OCI-LY3 (cell line): ENCODE data around the gene C19orf25.
"Not testable (repeated sequence)": the region's sequence is repeated elsewhere in the genome, so short reads cannot be mapped to it uniquely, and the experiment has no call there.

Experiments
- H2AFZ ChIP-seq: fragments of 200-600, 300-600 bp; shearing (Covaris generic); 2 replicates; pipeline ENCODE4 v1.6.0; 2014; ENCODE audit warnings: antibody characterized with exemption, low read depth, low read length
- H3K27ac ChIP-seq: fragments of 200-600, 300-600 bp; sonication (generic); 2 replicates; pipeline ENCODE4 v1.5.1; 2014; ENCODE audit warnings: mild to moderate bottlenecking, low read length, moderate library complexity, mixed read lengths
- H3K27me3 ChIP-seq: fragments of 200-600, 300-600 bp; sonication (generic); 2 replicates; pipeline ENCODE4 v1.6.1; 2014; ENCODE audit warnings: low read depth, low read length, mixed read lengths
- H3K36me3 ChIP-seq: fragments of 200-600, 300-600 bp; sonication (generic); replicated peaks from 2 replicates; pipeline ENCODE3; 2014; ENCODE audit warnings: low read depth, low read length, mixed read lengths
- H3K4me1 ChIP-seq: fragments of 300-600, 200-600 bp; sonication (generic); 2 replicates; pipeline ENCODE4 v1.6.1; 2014; ENCODE audit warnings: low read length, mixed read lengths
- H3K4me2 ChIP-seq: fragments of 200-600, 300-600 bp; sonication (generic); 2 replicates; pipeline ENCODE4 v1.6.1; 2014; ENCODE audit warnings: low read length, mixed read lengths
- H3K4me3 ChIP-seq: fragments of 300-600, 200-600 bp; sonication (generic); 2 replicates; pipeline ENCODE4 v1.5.1; 2014; ENCODE audit warnings: antibody characterized with exemption, mild to moderate bottlenecking, low read length, moderate library complexity
- H3K79me2 ChIP-seq: fragments of 300-600, 200-600 bp; shearing (Covaris generic); 2 replicates; pipeline ENCODE4 v1.6.1; 2014; ENCODE audit warnings: mild to moderate bottlenecking, low read length, mixed read lengths
- H3K9ac ChIP-seq: fragments of 300-600, 200-600 bp; shearing (Covaris generic); 2 replicates; pipeline ENCODE4 v1.6.0; 2014; ENCODE audit warnings: mild to moderate bottlenecking, low read length, moderate library complexity
- H3K9me3 ChIP-seq: fragments of 200-600, 300-600 bp; shearing (Covaris generic); 2 replicates; pipeline ENCODE4 v1.6.1; 2014; ENCODE audit warnings: low read length, mixed read lengths; ENCODE audit not compliant: insufficient read depth
- H4K20me1 ChIP-seq: fragments of 200-600, 300-600 bp; sonication (generic); 2 replicates; pipeline ENCODE4 v1.6.1; 2016; ENCODE audit warnings: low read length, mixed read lengths; ENCODE audit not compliant: insufficient read depth
- CTCF ChIP-seq: fragments of 200-600, 300-600 bp; sonication (generic); IDR thresholded peaks from 2 replicates; pipeline ENCODE4 v1.5.1; 2014; ENCODE audit warnings: antibody characterized with exemption, low read length, low read depth
- EZH2phosphoT487 ChIP-seq: fragments of 200-600 bp; shearing (Covaris generic); IDR thresholded peaks from 2 replicates; pipeline ENCODE4 v1.6.1; 2018; ENCODE audit warnings: antibody characterized with exemption, mixed run types, low read depth

C19orf25 gene

GRCh38 chr19:1522838-1523237, 43.8 kb upstream of the C19orf25 start:
- H3K4me1 ChIP-seq = no peaks in the 10 kb centered on the region
- no peak overlapping the region for H3K4me3 ChIP-seq
- no peaks in the 10 kb centered on the region for H3K79me2 ChIP-seq
- H3K4me2 ChIP-seq = no peak overlapping the region
- no peak for TF ChIP-seq CTCF
- no peak for TF ChIP-seq EZH2phosphoT487
- H2AFZ ChIP-seq = no peak overlapping the region
- H3K9ac ChIP-seq = no peak overlapping the region
- no peaks in the 10 kb centered on the region for H4K20me1 ChIP-seq
- H3K9me3 ChIP-seq = no peaks in the 10 kb centered on the region
- no peaks in the 10 kb centered on the region for H3K27me3 ChIP-seq
- H3K27ac ChIP-seq = no peak overlapping the region
- no peaks in the 10 kb centered on the region for H3K36me3 ChIP-seq

GRCh38 chr19:1522061-1522460, 43.0 kb upstream of the C19orf25 start:
- Histone ChIP-seq H3K27ac (no peak overlapping the region), H3K79me2 (no peaks in the 10 kb centered on the region), H4K20me1 (no peaks in the 10 kb centered on the region), H2AFZ (no peak overlapping the region), H3K36me3 (no peaks in the 10 kb centered on the region), H3K4me3 (no peak overlapping the region), H3K9me3 (no peaks in the 10 kb centered on the region), H3K4me1 (no peaks in the 10 kb centered on the region), H3K4me2 (no peak overlapping the region), H3K9ac (no peak overlapping the region), H3K27me3 (no peaks in the 10 kb centered on the region)
- TF ChIP-seq CTCF (no peak), EZH2phosphoT487 (no peak)

- Histone ChIP-seq H2AFZ (no peak overlapping the region), H3K9me3 (no peaks in the 10 kb centered on the region), H3K27me3 (no peaks in the 10 kb centered on the region), H4K20me1 (no peaks in the 10 kb centered on the region), H3K27ac (no peak overlapping the region), H3K4me1 (no peaks in the 10 kb centered on the region), H3K79me2 (no peaks in the 10 kb centered on the region), H3K4me2 (no peak overlapping the region), H3K4me3 (no peak overlapping the region), H3K36me3 (no peaks in the 10 kb centered on the region), H3K9ac (no peak overlapping the region)
- TF ChIP-seq EZH2phosphoT487 (no peak), CTCF (no peak)
These were observed 42.6 kb upstream of the C19orf25 start for GRCh38 chr19:1521636-1522035.

- Histone ChIP-seq H3K36me3 (no peaks in the 10 kb centered on the region), H3K27me3 (no peaks in the 10 kb centered on the region), H3K79me2 (no peaks in the 10 kb centered on the region), H3K4me3 (no peak overlapping the region), H2AFZ (no peak overlapping the region), H3K9ac (no peak overlapping the region), H3K4me2 (no peak overlapping the region), H3K27ac (no peak overlapping the region), H3K4me1 (no peaks in the 10 kb centered on the region), H3K9me3 (no peaks in the 10 kb centered on the region), H4K20me1 (no peaks in the 10 kb centered on the region)
- no peak for TF ChIP-seq CTCF
- TF ChIP-seq EZH2phosphoT487 = no peak
These were observed 41.3 kb upstream of the C19orf25 start for GRCh38 chr19:1520203-1520780.

- H4K20me1 ChIP-seq, H3K4me3 ChIP-seq, H2AFZ ChIP-seq, H3K27me3 ChIP-seq, H3K36me3 ChIP-seq, H3K79me2 ChIP-seq, H3K27ac ChIP-seq, H3K4me1 ChIP-seq, H3K4me2 ChIP-seq, H3K9ac ChIP-seq, H3K9me3 ChIP-seq: not testable (repeated sequence)
These were observed 40.8 kb upstream of the C19orf25 start for GRCh38 chr19:1519802-1520201.
